Ascending aorta (tissue), 2 donors: ENCODE data around the gene NAV3. TPM values are rescaled to one million over a fixed set of nuclear protein-coding genes. Genes with fewer than 3 reads are reported as not detected.

Source experiments
- DNase-seq, 2 donors: peaks; one replicate each; pipeline ENCODE4 v3.0.0-alpha.2; 2019; ENCODE audit warnings: low spot score in 2 of 2
- H3K27ac ChIP-seq, 2 donors: fragments of 200-600 bp; sonication (generic); one replicate each; pipeline ENCODE4 v1.5.1; 2016 to 2017; ENCODE audit warnings: mild to moderate bottlenecking in 1 of 2
- H3K27me3 ChIP-seq: fragments of 200-600 bp; sonication (generic); one replicate; pipeline ENCODE4 v1.5.1; 2017
- H3K36me3 ChIP-seq, 2 donors: fragments of 200-600 bp; sonication (generic); one replicate each; pipeline ENCODE4 v1.5.1; 2016
- H3K4me1 ChIP-seq, 2 donors: fragments of 200-600 bp; sonication (generic); one replicate each; pipeline ENCODE4 v1.5.1; 2016 to 2017; ENCODE audit warnings: mild to moderate bottlenecking in 1 of 2
- H3K4me3 ChIP-seq, 2 donors: fragments of 200-600 bp; sonication (generic); one replicate each; pipeline ENCODE4 v1.5.1; 2016 to 2017; ENCODE audit warnings: mild to moderate bottlenecking in 1 of 2
- H3K9me3 ChIP-seq, 2 donors: fragments of 200-600 bp; sonication (generic); one replicate each; pipeline ENCODE4 v1.5.1; 2016
- CTCF ChIP-seq, 3 experiments: fragments of 200-600 bp in 2 of 3; fragments of 450-650 bp in 1 of 3; sonication (generic) in 2 of 3; IDR thresholded peaks; one replicate each; pipeline ENCODE4 v1.5.1; 2016 to 2019; ENCODE audit warnings: antibody characterized with exemption in 3 of 3, mild to moderate bottlenecking in 1 of 3, moderate library complexity in 1 of 3
- intact Hi-C: fragments of 100-400 bp; cut with DNase I; formaldehyde crosslinking; loops from one replicate; pipeline ENCODE4 v1.15.1; 2023
- total RNA-seq: library from RNA; depleted of rRNA; stranded (reverse); fragments of >200 nt; gene quantifications from one replicate; pipeline ENCODE4 v1.1.0, GENCODE V29; 2016

NAV3 gene
- total RNA-seq, 1 donor from 2014 or later, result 9.7 TPM

- Histone ChIP-seq H3K27me3 (no peaks in the 10 kb centered on the region), H3K27ac (no peak overlapping the region), H3K36me3 (no peaks in the 10 kb centered on the region), H3K9me3 (no peaks in the 10 kb centered on the region), H3K4me1 (no peaks in the 10 kb centered on the region), H3K4me3 (no peak overlapping the region)
- intact Hi-C loops, result no loop called here
- DNase-seq, result no peak
- TF ChIP-seq CTCF (IDR thresholded peaks at IDR 0.05), result no peak
Observed at GRCh38 chr12:77813558-77813957, 17.1 kb upstream of the NAV3 start.

GRCh38 chr12:77814386-77814785 lies 16.3 kb upstream of the NAV3 start:
- Histone ChIP-seq H3K27me3 (no peaks in the 10 kb centered on the region), H3K36me3 (no peaks in the 10 kb centered on the region), H3K4me1 (no peaks in the 10 kb centered on the region), H3K4me3 (no peak overlapping the region), H3K27ac (no peak overlapping the region), H3K9me3 (no peaks in the 10 kb centered on the region)
- no peak for DNase-seq
- no peak for TF ChIP-seq CTCF (IDR thresholded peaks at IDR 0.05)
- intact Hi-C loops, result no loop called here

- Histone ChIP-seq H3K4me1 (no peaks in the 10 kb centered on the region), H3K27me3 (no peaks in the 10 kb centered on the region), H3K27ac (no peak overlapping the region), H3K36me3 (no peaks in the 10 kb centered on the region), H3K9me3 (no peaks in the 10 kb centered on the region), H3K4me3 (no peak overlapping the region)
- DNase-seq, result no peak
- no peak for TF ChIP-seq CTCF (IDR thresholded peaks at IDR 0.05)
- intact Hi-C loops, result no loop called here
Observed at GRCh38 chr12:77816196-77816595, 14.5 kb upstream of the NAV3 start.

- Histone ChIP-seq H3K4me3 (no peak overlapping the region), H3K4me1 (no peaks in the 10 kb centered on the region), H3K36me3 (no peaks in the 10 kb centered on the region), H3K9me3 (no peaks in the 10 kb centered on the region), H3K27me3 (no peaks in the 10 kb centered on the region), H3K27ac (no peak overlapping the region)
- no peak for DNase-seq
- intact Hi-C loops, result no loop called here
- no peak for TF ChIP-seq CTCF (IDR thresholded peaks at IDR 0.05)
Observed at GRCh38 chr12:77817276-77817675, 13.4 kb upstream of the NAV3 start.

- Histone ChIP-seq H3K4me3 (no peak overlapping the region), H3K4me1 (no peaks in the 10 kb centered on the region), H3K27me3 (no peaks in the 10 kb centered on the region), H3K36me3 (no peaks in the 10 kb centered on the region), H3K9me3 (no peaks in the 10 kb centered on the region), H3K27ac (no peak overlapping the region)
- intact Hi-C loops, result no loop called here
- no peak for DNase-seq
- TF ChIP-seq CTCF (IDR thresholded peaks at IDR 0.05), result no peak
Observed at GRCh38 chr12:77818351-77818750, 12.3 kb upstream of the NAV3 start.

- no peak overlapping the region for H3K27ac ChIP-seq
- H3K4me1 ChIP-seq, result no peaks in the 10 kb centered on the region
- TF ChIP-seq CTCF (IDR thresholded peaks at IDR 0.05), result no peak
- H3K4me3 ChIP-seq, result no peak overlapping the region
- no peak for DNase-seq
- H3K36me3 ChIP-seq, result no peaks in the 10 kb centered on the region
- H3K27me3 ChIP-seq, result no peaks in the 10 kb centered on the region
- peaks cover 0 to 2% of the 10 kb centered on the region in 2 donors for H3K9me3 ChIP-seq
- intact Hi-C loops, result no loop called here
Observed at GRCh38 chr12:77821699-77822203, 8.9 kb upstream of the NAV3 start.
